Fibroblast of lung (primary cell): Measurements from ENCODE around the gene CCDC33.

Experiments used
- CTCF ChIP-seq, 2 donors: IDR thresholded peaks in 1 of 2; conservative IDR thresholded peaks in 1 of 2; 1 replicate in 1 of 2; 2 replicates in 1 of 2; pipeline ENCODE4 v1.5.1; 2011 to 2012; ENCODE audit warnings: low read length in 2 of 2, control low read depth in 1 of 2, inconsistent platforms in 1 of 2, low read depth in 1 of 2, mild to moderate bottlenecking in 1 of 2
- EZH2 ChIP-seq: IDR thresholded peaks from 2 replicates; pipeline ENCODE4 v1.5.1; 2012; ENCODE audit warnings: low read length, control low read depth, mild to moderate bottlenecking; ENCODE audit errors: missing control alignments

GRCh38 chr15:74291101-74292071 lies 55.3 kb downstream of the CCDC33 start:
- TF ChIP-seq CTCF (conservative IDR thresholded peaks at IDR 0.05 in 1 of 2, IDR thresholded peaks at IDR 0.05 in 1 of 2; ENCODE audit: low read depth in 1 of 2, low read length in 2 of 2) (no peak), EZH2 (no peak)
